Gastroesophageal sphincter (tissue), 3 donors: Measurements from ENCODE around the gene NSUN3.

Experiments
- EP300 ChIP-seq: sonication (generic); formaldehyde crosslinking; IDR thresholded peaks from one replicate; pipeline ENCODE4 v1.6.1; 2017; ENCODE audit warnings: antibody characterized with exemption, mild to moderate bottlenecking
- POLR2A ChIP-seq, 2 donors: fragments of 450-650 bp; IDR thresholded peaks; one replicate each; pipeline ENCODE4 v1.6.1; 2017; ENCODE audit warnings: antibody characterized with exemption in 2 of 2, mild to moderate bottlenecking in 2 of 2, moderate library complexity in 1 of 2
- TF ChIP-seq, protein P1 (sequence below), 4 experiments: fragments of 200-600 bp in 2 of 4; fragments of 450-650 bp in 2 of 4; sonication (generic) in 1 of 4; IDR thresholded peaks; one replicate each; pipeline ENCODE4 v1.5.1; 2017 to 2019; ENCODE audit warnings: antibody characterized with exemption in 4 of 4, mild to moderate bottlenecking in 2 of 4, moderate library complexity in 2 of 4

DNA sequence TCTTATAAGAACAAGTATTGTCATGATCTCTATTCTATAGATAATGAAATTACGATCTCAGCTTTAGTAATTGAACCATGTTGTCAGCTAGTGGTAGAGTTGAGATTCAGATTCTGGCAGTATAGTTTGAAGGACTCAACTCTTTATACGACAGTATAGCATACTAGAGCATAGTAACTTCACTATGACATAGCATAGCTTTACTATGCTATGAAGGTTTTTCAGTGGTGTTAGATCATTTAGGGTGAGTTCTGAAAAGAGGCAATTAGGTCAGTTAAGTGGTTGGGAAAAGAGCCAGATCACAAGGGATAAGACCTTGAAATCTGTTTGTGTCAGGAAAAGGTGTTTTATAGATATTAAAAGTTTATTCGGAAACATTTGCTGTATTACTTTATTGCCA is 42.6 kb upstream of the NSUN3 start:
- TF ChIP-seq, protein P1, sequence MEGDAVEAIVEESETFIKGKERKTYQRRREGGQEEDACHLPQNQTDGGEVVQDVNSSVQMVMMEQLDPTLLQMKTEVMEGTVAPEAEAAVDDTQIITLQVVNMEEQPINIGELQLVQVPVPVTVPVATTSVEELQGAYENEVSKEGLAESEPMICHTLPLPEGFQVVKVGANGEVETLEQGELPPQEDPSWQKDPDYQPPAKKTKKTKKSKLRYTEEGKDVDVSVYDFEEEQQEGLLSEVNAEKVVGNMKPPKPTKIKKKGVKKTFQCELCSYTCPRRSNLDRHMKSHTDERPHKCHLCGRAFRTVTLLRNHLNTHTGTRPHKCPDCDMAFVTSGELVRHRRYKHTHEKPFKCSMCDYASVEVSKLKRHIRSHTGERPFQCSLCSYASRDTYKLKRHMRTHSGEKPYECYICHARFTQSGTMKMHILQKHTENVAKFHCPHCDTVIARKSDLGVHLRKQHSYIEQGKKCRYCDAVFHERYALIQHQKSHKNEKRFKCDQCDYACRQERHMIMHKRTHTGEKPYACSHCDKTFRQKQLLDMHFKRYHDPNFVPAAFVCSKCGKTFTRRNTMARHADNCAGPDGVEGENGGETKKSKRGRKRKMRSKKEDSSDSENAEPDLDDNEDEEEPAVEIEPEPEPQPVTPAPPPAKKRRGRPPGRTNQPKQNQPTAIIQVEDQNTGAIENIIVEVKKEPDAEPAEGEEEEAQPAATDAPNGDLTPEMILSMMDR (IDR thresholded peaks at IDR 0.05): no peak
- no peak for TF ChIP-seq POLR2A (IDR thresholded peaks at IDR 0.05)
- TF ChIP-seq EP300: no peak
